HG03439 (cell line): Measurements from ENCODE around the gene ELAPOR2.
A peak's percentile ranks its signal among the peaks of the same experiment; 100 is the strongest.
"Not testable (repeated sequence)": the region's sequence is repeated elsewhere in the genome, so short reads cannot be mapped to it uniquely, and the experiment has no call there.

Source experiments
- ATAC-seq: cut with Tn5 transposase; IDR thresholded peaks from one replicate; pipeline ENCODE4 v1.9.1; 2021; ENCODE audit warnings: mild to moderate bottlenecking, moderate library complexity; ENCODE audit not compliant: unreplicated experiment

The ELAPOR2 gene

GRCh38 chr7:87048839-87049238 is 10.6 kb downstream of the ELAPOR2 start:
- ATAC-seq, result no peak

GRCh38 chr7:87046456-87046855 is 13.0 kb downstream of the ELAPOR2 start:
- no peak for ATAC-seq

DNA sequence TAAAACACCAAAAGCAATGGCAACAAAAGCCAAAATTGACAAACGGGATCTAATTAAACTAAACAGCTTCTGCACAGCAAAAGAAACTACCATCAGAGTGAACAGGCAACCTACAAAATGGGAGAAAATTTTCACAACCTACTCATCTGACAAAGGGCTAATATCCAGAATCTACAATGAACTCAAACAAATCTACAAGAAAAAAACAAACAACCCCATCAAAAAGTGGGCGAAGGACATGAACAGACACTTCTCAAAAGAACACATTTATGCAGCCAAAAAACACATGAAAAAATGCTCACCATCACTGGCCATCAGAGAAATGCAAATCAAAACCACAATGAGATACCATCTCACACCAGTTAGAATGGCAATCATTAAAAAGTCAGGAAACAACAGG is 14.7 kb downstream of the ELAPOR2 start:
- ATAC-seq, result not testable (repeated sequence)

- not testable (repeated sequence) for ATAC-seq
Measured at GRCh38 chr7:87041586-87041985, 17.9 kb downstream of the ELAPOR2 start.

DNA sequence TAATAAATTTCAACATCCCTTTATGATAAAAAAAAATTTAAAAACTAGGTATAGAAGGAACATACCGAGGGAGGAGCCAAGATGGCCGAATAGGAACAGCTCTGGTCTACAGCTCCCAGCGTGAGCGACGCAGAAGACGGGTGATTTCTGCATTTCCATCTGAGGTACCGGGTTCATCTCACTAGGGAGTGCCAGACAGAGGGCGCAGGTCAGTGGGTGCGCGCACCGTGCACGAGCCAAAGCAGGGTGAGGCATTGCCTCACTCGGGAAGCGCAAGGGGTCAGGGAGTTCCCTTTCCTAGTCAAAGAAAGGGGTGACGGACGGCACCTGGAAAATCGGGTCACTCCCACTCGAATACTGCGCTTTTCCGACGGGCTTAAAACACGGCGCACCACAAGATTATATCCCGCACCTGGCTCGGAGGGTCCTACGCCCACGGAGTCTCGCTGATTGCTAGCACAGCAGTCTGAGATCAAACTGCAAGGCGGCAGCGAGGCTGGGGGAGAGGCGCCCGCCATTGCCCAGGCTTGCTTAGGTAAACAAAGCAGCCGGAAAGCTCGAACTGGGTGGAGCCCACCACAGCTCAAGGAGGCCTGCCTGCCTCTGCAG is 19.7 kb downstream of the ELAPOR2 start:
- ATAC-seq, result not testable (repeated sequence)

GRCh38 chr7:87038993-87039690 is 20.3 kb downstream of the ELAPOR2 start:
- no peak for ATAC-seq

DNA sequence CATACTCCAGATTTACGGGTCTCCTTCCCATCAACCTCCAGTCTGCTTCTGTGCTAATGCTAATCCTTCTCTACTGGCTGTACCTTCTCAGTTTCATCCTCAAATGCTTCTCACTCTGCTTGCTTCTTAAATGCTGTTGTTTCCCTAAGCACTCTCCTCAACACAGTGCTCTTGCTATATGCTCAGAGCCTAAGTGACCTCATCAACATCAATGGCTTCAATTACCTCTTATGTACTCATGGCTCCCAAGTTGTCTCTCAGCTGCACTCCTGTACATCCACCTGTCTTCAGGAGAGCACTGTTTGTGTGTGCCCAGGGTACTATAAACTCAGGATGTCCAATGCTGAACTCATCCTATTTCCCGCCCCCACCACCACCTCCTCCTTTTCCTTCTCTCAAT is 22.5 kb downstream of the ELAPOR2 start:
- no peak for ATAC-seq

GRCh38 chr7:87032604-87033339 is 26.7 kb downstream of the ELAPOR2 start:
- ATAC-seq, result no peak

DNA sequence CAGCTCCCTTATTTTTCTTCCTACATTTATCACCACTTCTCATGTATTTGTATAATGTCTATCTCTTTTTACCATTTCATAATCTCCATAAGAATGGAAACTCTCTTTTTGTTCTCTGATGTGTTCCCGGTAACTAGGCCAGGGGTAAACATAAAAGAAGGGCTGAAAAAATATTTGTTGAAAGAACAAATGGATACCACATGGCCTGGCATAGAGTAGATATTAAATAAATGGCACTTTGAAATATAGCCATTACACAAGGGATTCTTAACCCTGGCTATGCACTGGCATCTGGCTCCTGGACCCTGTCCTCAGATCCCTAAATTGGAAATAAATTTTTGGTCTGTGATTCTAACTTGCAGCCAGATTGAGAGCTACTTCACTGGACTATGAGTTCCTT is 30.4 kb downstream of the ELAPOR2 start:
- no peak for ATAC-seq

DNA sequence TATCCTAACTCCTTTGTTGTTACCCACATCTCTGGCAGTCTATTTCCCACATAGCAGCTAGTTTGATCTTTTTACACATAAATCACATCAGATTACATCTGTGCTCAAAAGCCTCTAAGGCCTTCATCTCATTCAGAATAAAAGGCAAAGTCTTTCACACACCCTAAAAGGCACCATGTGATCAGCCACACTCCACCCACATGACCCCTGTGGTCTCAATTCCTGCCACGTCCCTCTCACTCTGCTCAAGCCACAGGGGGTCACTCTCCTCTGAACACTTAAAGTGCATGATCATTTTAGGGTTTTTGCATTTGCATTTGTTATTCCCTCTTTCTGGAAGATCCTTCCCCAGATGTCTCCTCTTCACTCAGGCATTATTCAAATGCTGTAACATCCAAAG is 30.8 kb downstream of the ELAPOR2 start:
- no peak for ATAC-seq

GRCh38 chr7:87027900-87028299 is 31.6 kb downstream of the ELAPOR2 start:
- peak; percentile 86 for ATAC-seq

DNA sequence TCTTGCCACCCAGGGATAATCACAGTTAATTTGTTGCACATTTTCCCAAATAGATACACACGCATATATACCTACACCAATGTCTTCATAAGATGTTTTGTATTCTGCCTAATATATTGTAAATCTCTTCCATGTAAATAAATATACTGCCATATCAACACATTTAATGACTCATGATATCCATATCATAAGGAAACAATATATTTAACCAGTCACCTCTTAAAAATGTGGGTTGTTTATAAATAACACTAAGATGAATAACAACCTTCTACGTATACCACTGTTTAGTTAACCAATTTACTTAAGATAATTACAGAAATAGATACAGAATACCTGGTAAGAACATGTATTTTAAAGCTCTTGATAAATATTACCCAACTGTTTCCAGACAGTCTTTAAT is 38.2 kb downstream of the ELAPOR2 start:
- ATAC-seq, result no peak

- ATAC-seq, result no peak
Measured at GRCh38 chr7:87016606-87017005, 42.8 kb downstream of the ELAPOR2 start.

DNA sequence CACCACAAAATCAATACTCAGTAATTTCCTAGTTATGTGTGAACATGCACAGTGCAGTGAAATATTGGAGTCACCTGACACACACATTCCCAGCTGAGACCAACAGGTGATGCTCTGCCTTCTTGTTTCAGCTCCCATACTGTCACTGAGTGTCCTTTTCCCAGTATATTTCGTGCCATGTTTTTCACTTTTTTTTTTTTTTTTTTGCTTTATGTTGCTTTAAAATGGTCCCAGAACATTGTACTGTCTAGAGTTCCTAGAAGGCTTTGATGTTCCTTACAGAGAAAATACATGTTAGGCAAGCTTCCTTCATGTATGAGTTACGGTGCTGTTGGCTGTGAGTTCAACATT is 45.6 kb downstream of the ELAPOR2 start:
- no peak for ATAC-seq

GRCh38 chr7:87013136-87013839 is 46.2 kb downstream of the ELAPOR2 start:
- ATAC-seq, result no peak
